ENCODE results near the gene SET. TPM values are rescaled to one million over a fixed set of nuclear protein-coding genes. Genes with fewer than 3 reads are reported as not detected.

SET gene
- total RNA-seq, 1 experiment from 2014 or later: 422 TPM

DNA sequence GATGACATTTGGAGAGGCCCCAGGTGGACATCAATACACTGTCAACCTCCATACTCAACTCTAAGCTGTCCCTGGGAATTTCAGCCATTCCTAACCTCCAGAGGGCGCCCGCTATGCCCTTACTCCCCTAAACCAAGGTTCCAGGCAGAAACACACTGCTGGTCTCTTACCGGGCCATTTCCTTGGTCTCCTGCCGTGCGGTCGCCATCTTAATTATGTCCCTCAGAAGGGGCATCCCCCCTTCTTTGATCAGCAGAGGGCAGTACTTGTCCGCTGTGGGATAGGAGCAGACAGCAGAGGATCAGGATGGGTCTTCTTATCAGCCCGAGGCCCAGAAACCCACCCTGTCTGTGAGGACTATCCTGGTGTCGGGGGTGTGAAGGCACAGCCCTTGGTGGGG is 44.2 kb downstream of the SET start:
- intact Hi-C loops (cut with micrococcal nuclease; ENCODE audit: unreplicated experiment): loop anchor here (10.0 kb wide), 1 partner anchor 82 kb away; the partner anchor contains the start of gene ENDOG
- peak; percentile 95 for ATAC-seq

DNA sequence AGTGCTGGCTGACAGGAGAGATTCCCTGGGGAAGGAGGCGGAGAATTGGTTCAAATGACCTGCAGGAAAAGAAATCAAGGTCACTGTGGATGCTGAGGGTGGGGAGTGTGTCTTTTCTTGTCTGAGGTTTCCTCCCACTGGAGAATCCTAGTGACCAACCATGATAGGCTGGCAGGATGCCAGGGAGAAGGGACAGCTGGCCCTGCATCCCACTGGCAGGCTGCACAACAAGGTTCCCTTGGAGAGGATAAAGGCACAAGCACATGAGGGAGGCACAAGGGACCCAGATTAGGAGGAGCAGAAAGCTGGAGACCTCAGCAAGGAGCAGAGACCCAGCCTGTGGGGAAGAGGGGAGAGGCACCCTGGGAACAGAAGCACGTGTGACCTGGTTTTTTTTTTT is 46.4 kb downstream of the SET start:
- Histone ChIP-seq H3K9me3 (ENCODE audit: control insufficient read depth, insufficient read depth, low read depth, low read length) (no peaks in the 10 kb centered on the region), H3K27ac (ENCODE audit: low read length) (no peak overlapping the region), H3K27me3 (ENCODE audit: control insufficient read depth, insufficient read depth, low read length) (no peaks in the 10 kb centered on the region), H3K4me1 (ENCODE audit: control insufficient read depth, insufficient read depth, low read length) (no peaks in the 10 kb centered on the region), H3K4me3 (ENCODE audit: low read depth in 2 of 2, low read length in 2 of 2) (no peak overlapping the region), H3K36me3 (ENCODE audit: control insufficient read depth, insufficient read depth, low read length) (no peaks in the 10 kb centered on the region)
- ATAC-seq (no peak), DNase-seq (ENCODE audit: low read depth, low spot score) (no peak)
- in situ Hi-C loops (cut with HindIII; ENCODE audit: low pct_unique_long_range_greater_than_20kb, low sequenced_read_pairs): no loop called here
- CTCF ChIA-PET: interaction anchor here (0.6 kb wide), 2 partner anchors 24 to 149 kb away, joined by 4 to 5 read pairs; no protein-coding TSS in a partner anchor
- TF ChIP-seq, protein P1, sequence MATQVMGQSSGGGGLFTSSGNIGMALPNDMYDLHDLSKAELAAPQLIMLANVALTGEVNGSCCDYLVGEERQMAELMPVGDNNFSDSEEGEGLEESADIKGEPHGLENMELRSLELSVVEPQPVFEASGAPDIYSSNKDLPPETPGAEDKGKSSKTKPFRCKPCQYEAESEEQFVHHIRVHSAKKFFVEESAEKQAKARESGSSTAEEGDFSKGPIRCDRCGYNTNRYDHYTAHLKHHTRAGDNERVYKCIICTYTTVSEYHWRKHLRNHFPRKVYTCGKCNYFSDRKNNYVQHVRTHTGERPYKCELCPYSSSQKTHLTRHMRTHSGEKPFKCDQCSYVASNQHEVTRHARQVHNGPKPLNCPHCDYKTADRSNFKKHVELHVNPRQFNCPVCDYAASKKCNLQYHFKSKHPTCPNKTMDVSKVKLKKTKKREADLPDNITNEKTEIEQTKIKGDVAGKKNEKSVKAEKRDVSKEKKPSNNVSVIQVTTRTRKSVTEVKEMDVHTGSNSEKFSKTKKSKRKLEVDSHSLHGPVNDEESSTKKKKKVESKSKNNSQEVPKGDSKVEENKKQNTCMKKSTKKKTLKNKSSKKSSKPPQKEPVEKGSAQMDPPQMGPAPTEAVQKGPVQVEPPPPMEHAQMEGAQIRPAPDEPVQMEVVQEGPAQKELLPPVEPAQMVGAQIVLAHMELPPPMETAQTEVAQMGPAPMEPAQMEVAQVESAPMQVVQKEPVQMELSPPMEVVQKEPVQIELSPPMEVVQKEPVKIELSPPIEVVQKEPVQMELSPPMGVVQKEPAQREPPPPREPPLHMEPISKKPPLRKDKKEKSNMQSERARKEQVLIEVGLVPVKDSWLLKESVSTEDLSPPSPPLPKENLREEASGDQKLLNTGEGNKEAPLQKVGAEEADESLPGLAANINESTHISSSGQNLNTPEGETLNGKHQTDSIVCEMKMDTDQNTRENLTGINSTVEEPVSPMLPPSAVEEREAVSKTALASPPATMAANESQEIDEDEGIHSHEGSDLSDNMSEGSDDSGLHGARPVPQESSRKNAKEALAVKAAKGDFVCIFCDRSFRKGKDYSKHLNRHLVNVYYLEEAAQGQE (IDR thresholded peaks at IDR 0.05; ENCODE audit: insufficient read depth in 1 of 2, low read depth in 2 of 2, low read length in 1 of 2): no peak
- TF ChIP-seq POLR2AphosphoS5 (IDR thresholded peaks at IDR 0.05; ENCODE audit: low read depth, low read length) (no peak), TCF7L2 (IDR thresholded peaks at IDR 0.05; ENCODE audit: low read depth, low read length) (no peak), SIN3A (IDR thresholded peaks at IDR 0.05; ENCODE audit: borderline replicate concordance, insufficient read depth, low read depth, low read length) (no peak)
- TF ChIP-seq, protein P2, sequence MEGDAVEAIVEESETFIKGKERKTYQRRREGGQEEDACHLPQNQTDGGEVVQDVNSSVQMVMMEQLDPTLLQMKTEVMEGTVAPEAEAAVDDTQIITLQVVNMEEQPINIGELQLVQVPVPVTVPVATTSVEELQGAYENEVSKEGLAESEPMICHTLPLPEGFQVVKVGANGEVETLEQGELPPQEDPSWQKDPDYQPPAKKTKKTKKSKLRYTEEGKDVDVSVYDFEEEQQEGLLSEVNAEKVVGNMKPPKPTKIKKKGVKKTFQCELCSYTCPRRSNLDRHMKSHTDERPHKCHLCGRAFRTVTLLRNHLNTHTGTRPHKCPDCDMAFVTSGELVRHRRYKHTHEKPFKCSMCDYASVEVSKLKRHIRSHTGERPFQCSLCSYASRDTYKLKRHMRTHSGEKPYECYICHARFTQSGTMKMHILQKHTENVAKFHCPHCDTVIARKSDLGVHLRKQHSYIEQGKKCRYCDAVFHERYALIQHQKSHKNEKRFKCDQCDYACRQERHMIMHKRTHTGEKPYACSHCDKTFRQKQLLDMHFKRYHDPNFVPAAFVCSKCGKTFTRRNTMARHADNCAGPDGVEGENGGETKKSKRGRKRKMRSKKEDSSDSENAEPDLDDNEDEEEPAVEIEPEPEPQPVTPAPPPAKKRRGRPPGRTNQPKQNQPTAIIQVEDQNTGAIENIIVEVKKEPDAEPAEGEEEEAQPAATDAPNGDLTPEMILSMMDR (IDR thresholded peaks at IDR 0.05): no peak
- no TSS peak for BruUV-seq (replicated peaks)
- POLR2A ChIA-PET: no interaction called here
- intact Hi-C loops (cut with micrococcal nuclease; ENCODE audit: unreplicated experiment): loop anchor here (10.0 kb wide), 1 partner anchor 79 kb away; the partner anchor contains the start of gene ENDOG

More for the DNA sequence above, 44.2 kb downstream of the SET start:
- Histone ChIP-seq H3K27ac (ENCODE audit: low read length) (0 out of 2 replicates have a peak overlapping the region, but pooled peaks have one; percentile 51), H3K4me3 (ENCODE audit: low read depth in 2 of 2, low read length in 2 of 2) (no peak overlapping the region), H3K9me3 (ENCODE audit: control insufficient read depth, insufficient read depth, low read depth, low read length) (no peaks in the 10 kb centered on the region), H3K4me1 (ENCODE audit: control insufficient read depth, insufficient read depth, low read length) (no peaks in the 10 kb centered on the region), H3K27me3 (ENCODE audit: control insufficient read depth, insufficient read depth, low read length) (no peaks in the 10 kb centered on the region), H3K36me3 (ENCODE audit: control insufficient read depth, insufficient read depth, low read length) (no peaks in the 10 kb centered on the region)
- DNase-seq (ENCODE audit: low read depth, low spot score): peak; percentile 58
- BruUV-seq (replicated peaks): no TSS peak
- ChIA-PET POLR2A (no interaction called here), CTCF (interaction anchor here (0.6 to 1.4 kb wide), 3 partner anchors 38 to 70 kb away, joined by 3 to 8 read pairs (median 3); no protein-coding TSS in a partner anchor)
- in situ Hi-C loops (cut with HindIII; ENCODE audit: low pct_unique_long_range_greater_than_20kb, low sequenced_read_pairs): no loop called here
- no peak for TF ChIP-seq SIN3A (IDR thresholded peaks at IDR 0.05; ENCODE audit: borderline replicate concordance, insufficient read depth, low read depth, low read length)
- TF ChIP-seq POLR2AphosphoS5 (IDR thresholded peaks at IDR 0.05; ENCODE audit: low read depth, low read length): peak; percentile 38; the same call in 1 of the 2 replicates
- TF ChIP-seq, protein P2 (IDR thresholded peaks at IDR 0.05): peak; percentile 88
- no peak for TF ChIP-seq TCF7L2 (IDR thresholded peaks at IDR 0.05; ENCODE audit: low read depth, low read length)
- TF ChIP-seq, protein P1 (IDR thresholded peaks at IDR 0.05; ENCODE audit: insufficient read depth in 1 of 2, low read depth in 2 of 2, low read length in 1 of 2): no peak
